Measurements from ENCODE around the gene LYPD8. TPM values are rescaled to one million over a fixed set of nuclear protein-coding genes. Genes with fewer than 3 reads are reported as not detected.

The LYPD8 gene
- total RNA-seq, 2 donors from 2014 or later: 40.8 to 310 TPM

GRCh38 chr1:248695451-248696132 is 60.0 kb downstream of the LYPD8 start:
- H3K27ac ChIP-seq: no peak overlapping the region
- H3K9ac ChIP-seq (ENCODE audit: low read depth in 2 of 2, low read length in 2 of 2): no peak overlapping the region
- DNase-seq: no peak
- no peaks in the 10 kb centered on the region for H3K36me3 ChIP-seq
- H3K27me3 ChIP-seq: no peaks in the 10 kb centered on the region
- H3K4me1 ChIP-seq: no peaks in the 10 kb centered on the region
- H3K9me3 ChIP-seq: no peaks in the 10 kb centered on the region
- intact Hi-C loops (cut with DNase I): no loop called here
- no peak for TF ChIP-seq CTCF (IDR thresholded peaks at IDR 0.05)
- H3K4me3 ChIP-seq: no peak overlapping the region

GRCh38 chr1:248691567-248692155 is 63.9 kb downstream of the LYPD8 start:
- Histone ChIP-seq H3K4me1 (no peaks in the 10 kb centered on the region), H3K27me3 (no peaks in the 10 kb centered on the region), H3K9ac (ENCODE audit: low read depth in 2 of 2, low read length in 2 of 2) (no peak overlapping the region), H3K27ac (no peak overlapping the region), H3K4me3 (no peak overlapping the region), H3K36me3 (no peaks in the 10 kb centered on the region), H3K9me3 (no peaks in the 10 kb centered on the region)
- no peak for TF ChIP-seq CTCF (IDR thresholded peaks at IDR 0.05)
- no peak for DNase-seq
- intact Hi-C loops (cut with DNase I): no loop called here

Other genes with a start within 250 kb of the LYPD8 start
- gene OR2G6, start 247.7 kb downstream of the LYPD8 start, total RNA-seq: not detected
- not detected for gene OR2T29, start 193.0 kb downstream of the LYPD8 start, total RNA-seq
- not detected for gene OR2T34, start 181.0 kb downstream of the LYPD8 start, total RNA-seq
- not detected for gene OR2T10, start 158.1 kb downstream of the LYPD8 start, total RNA-seq
- not detected for gene OR2T11, start 120.7 kb downstream of the LYPD8 start, total RNA-seq
- gene OR2T35, start 110.5 kb downstream of the LYPD8 start, total RNA-seq: not detected
- gene OR2T27, start 100.2 kb downstream of the LYPD8 start, total RNA-seq: not detected
- not detected for gene OR14I1, start 53.0 kb downstream of the LYPD8 start, total RNA-seq
- gene SH3BP5L, start 70.2 kb upstream of the LYPD8 start, total RNA-seq: 10 to 100 TPM; 24.2 to 30.5 TPM
- 10 to 100 TPM; 27.8 to 57.4 TPM for gene ZNF672, start 82.5 kb upstream of the LYPD8 start, total RNA-seq
- gene ZNF692, start 103.3 kb upstream of the LYPD8 start, total RNA-seq: 10 to 100 TPM; 20.9 to 46.9 TPM
- 1 to 10 TPM; 7.2 to 8.4 TPM for gene PGBD2, start 150.5 kb upstream of the LYPD8 start, total RNA-seq

Measured in colonic mucosa (tissue), 4 donors.